GM12892 (cell line): ENCODE measurements around the gene PPP2CA.

Experiments used
- POLR2A ChIP-seq: IDR thresholded peaks from 2 replicates; pipeline ENCODE4 v1.6.1; 2011; ENCODE audit warnings: low read depth, low read length, control low read depth
- POLR2AphosphoS5 ChIP-seq: IDR thresholded peaks from 2 replicates; pipeline ENCODE4 v1.6.1; 2011; ENCODE audit warnings: low read depth, low read length, control low read depth

GRCh38 chr5:134171972-134172371, 53.9 kb downstream of the PPP2CA start:
- TF ChIP-seq POLR2AphosphoS5 (no peak), POLR2A (no peak)
